GM12873 (cell line): ENCODE measurements around the gene HTD2.

Source experiments
- TF ChIP-seq, protein P1 (sequence below): IDR thresholded peaks from 2 replicates; pipeline ENCODE4 v1.5.1; 2012; ENCODE audit warnings: low read depth, mild to moderate bottlenecking, moderate library complexity, low read length, control low read depth; ENCODE audit not compliant: insufficient read depth; ENCODE audit errors: missing control alignments

The HTD2 gene

DNA sequence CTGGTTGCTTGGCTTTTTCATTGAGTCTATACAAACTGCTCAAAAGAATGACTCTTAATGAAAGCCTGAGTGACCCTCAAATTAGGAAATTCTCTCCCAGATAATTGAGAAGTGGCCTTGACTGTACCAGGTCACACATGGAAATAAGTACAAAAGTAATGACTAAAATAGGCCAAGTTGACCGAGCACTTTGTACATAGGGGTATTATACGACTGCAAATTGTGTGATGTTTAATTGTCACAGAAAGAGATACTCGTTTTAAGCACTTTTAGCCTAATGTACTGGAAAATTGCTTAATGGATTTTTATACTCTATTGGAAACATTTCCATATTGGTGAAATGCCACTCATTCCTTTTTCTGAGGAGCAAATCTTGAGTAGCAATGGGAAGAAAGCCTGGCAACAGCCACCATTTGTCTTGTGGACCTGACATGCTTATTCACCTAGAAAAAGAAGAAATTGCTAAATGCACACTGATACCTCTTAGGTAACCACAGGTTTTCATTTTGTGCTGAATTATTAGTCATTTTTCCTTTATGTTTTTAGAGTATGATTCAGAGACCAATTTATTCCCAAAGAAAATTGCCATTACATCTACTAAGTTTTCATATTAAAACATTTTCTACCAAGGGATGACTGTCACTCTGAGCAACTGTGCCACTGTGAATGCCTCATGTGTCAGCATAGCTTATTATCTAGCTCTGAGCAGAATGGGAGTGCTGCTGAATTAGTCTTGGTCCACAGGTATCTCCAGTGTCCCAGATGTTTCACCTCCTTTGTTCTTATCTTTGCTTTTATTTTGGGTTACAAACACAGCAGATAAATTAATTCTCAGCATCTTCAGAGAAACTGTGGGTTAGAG is 17.4 kb downstream of the HTD2 start:
- TF ChIP-seq, protein P1, sequence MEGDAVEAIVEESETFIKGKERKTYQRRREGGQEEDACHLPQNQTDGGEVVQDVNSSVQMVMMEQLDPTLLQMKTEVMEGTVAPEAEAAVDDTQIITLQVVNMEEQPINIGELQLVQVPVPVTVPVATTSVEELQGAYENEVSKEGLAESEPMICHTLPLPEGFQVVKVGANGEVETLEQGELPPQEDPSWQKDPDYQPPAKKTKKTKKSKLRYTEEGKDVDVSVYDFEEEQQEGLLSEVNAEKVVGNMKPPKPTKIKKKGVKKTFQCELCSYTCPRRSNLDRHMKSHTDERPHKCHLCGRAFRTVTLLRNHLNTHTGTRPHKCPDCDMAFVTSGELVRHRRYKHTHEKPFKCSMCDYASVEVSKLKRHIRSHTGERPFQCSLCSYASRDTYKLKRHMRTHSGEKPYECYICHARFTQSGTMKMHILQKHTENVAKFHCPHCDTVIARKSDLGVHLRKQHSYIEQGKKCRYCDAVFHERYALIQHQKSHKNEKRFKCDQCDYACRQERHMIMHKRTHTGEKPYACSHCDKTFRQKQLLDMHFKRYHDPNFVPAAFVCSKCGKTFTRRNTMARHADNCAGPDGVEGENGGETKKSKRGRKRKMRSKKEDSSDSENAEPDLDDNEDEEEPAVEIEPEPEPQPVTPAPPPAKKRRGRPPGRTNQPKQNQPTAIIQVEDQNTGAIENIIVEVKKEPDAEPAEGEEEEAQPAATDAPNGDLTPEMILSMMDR, result no peak

DNA sequence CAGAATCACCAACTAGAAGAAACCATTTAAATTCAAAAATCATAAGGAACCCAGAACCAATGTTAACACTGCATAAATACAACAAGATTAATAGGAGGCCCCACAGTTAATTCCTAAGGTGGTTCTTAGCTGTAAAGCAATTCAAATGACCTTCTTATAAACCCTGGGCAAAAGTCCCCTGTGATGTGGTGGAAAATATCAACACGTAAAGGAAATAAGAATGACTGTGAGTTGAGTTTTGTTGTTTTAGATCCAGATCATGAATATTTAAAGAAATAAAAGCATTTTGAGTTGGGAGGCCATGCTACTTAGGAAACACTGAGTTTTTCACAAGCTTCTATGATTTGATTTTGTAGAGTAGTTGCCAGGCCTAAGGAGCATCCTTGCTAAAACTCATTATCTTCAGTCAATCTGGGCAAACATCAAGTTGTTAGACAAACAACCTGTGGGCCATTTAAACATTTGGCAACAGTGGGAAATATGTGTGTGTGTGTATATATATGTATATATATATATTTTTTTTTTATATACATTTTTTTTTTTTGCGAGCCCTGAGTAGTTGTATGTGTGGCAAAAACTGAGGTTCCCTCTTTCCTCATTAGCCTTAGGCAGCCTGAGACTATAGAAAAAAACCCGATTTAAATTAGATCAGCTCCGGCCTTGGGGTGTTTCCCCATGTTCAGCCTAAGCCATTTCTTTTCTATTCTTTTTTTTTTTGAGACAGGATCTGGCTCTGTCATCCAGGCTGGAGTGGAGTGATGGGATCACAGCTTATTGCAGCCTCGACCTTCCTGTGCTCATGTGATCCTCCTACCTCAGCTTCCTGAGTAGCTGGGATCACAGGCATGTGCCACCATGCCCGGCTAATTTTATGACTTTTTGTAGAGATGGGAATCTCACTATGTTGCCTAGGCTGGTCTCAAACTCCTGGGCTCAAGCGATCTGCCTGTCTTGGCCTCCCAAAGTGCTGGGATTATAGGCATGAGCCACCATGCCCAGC is 18.4 kb downstream of the HTD2 start:
- TF ChIP-seq, protein P1, result no peak

DNA sequence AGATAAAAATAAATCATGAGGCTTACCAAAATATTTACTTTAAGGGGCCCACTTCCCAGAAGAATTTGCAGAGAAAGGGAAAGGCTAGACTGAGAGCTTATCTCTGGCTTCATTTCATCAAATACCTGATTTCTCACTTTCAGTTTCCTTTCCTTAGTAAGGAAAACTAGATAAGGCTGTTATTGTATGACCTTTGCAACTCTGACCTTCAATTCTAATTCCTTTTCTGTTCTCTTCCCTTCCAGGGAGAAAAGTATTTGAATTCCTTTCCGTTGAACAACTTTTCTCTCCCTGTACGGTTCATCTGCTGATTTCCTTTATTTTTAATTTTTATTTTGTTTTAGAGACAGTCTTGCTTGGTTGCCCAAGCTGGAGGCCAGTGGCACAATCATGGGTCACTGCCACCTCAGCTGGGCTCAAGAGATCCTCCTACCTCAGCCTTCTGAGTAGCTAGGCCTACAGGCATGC is 19.2 kb downstream of the HTD2 start:
- TF ChIP-seq, protein P1, result no peak

DNA sequence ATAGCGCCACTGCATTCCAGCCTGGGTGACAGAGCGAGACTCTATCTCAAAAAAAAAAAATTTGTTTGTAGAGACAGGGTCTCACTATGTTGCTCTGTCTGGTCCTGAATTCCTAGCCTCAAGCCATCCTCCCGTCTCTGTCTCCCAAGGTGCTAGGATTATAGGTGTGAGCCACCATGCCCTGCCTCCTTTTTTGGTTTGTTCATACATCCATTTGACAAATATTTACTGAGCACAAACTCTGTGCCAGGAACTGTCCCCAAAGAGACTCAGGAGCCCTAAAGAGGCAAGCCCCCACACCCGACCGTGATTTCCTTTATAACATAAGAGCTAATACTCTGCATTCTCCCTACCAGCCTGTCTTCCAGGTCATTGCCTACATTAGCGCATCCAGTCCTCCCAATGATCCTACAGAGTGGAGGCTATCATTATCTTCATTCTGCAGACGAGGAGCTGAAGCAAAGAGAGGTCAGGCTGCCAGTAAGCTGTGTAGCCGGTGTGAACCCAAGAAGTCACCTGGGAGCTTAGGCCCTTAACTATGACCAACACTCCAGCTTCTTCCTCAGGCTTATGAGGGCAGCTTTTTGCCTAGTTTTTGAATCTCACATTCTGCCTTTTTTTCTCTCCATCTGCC is 20.1 kb downstream of the HTD2 start:
- TF ChIP-seq, protein P1, result no peak

DNA sequence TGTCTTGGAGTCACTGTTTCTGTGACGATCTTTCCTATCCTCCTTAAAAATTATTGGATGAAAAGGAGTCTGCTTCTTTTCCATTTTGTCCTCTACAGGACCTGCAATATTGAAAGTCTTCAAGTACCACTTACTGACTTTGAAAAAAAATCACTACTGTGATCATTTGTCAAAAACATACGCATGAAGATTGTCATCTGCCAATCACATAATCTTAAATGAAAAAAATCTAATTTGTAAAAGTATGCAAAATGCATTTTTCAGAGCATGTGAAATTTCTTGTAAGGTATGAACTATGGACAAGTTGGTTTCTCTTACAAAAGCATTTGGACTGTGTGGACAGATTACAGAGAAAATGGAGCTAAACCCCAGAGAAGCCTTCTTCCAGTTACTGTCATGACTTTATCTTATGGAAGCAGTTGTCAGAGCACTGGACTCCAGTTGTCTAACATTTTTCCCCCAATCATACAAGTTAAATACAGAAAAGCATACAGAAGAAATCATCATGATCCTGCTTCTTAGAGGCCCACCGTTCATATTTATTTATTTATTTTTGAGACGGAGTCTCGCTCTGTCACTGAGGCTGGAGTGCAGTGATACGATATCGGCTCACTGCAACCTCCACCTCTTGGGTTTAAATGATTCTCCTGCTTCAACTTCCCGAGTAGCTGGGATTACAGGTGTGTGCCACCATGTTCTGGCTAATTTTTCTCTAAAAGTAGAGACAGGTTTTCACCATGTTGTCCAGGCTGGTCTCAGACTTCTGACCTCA is 23.0 kb downstream of the HTD2 start:
- TF ChIP-seq, protein P1, result no peak

DNA sequence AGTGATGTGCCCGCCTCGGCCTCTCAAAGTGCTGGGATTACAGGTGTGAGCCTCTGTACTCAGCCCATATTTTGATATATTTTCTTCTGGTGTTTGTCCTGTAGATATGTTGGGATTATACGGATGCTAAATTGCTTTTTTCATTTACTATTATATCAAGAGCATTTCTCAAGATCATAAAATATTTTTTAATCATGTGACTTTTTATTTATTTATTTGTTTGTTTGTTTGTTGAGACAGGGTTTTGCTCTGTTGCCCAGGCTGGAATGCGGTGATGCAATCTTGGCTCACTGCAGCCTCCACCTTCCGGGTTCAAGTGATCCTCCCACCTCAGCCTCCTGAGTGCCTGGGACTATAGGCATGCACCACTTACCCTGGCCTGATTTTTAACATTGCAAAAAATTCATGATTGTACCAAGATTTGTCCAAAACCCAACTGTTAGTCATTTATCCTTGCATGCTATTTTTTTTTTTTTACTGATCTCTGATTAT is 23.6 kb downstream of the HTD2 start:
- TF ChIP-seq, protein P1, result no peak
